Tibial nerve (tissue), 3 donors: Measurements from ENCODE around the gene GPR158.

ENCODE experiments used
- CTCF ChIP-seq, 5 experiments: fragments of 200-600 bp in 3 of 5; fragments of 450-650 bp in 2 of 5; sonication (generic) in 3 of 5; IDR thresholded peaks; one replicate each; pipeline ENCODE4 v1.5.1; 2016 to 2019; ENCODE audit warnings: antibody characterized with exemption in 5 of 5, mild to moderate bottlenecking in 3 of 5, moderate library complexity in 2 of 5
- POLR2A ChIP-seq, 2 donors: fragments of 450-650 bp; IDR thresholded peaks; one replicate each; pipeline ENCODE4 v1.6.1; 2017; ENCODE audit warnings: antibody characterized with exemption in 2 of 2, mild to moderate bottlenecking in 2 of 2, moderate library complexity in 2 of 2

GRCh38 chr10:25308278-25308677 lies 133.5 kb downstream of the GPR158 start:
- TF ChIP-seq CTCF (IDR thresholded peaks at IDR 0.05), result no peak
- TF ChIP-seq POLR2A (IDR thresholded peaks at IDR 0.05), result no peak
